ENCODE results near the gene MGRN1.

- TF ChIP-seq GATA3 (IDR thresholded peaks at IDR 0.05; ENCODE audit: low read depth, low read length) = no peak
- TF ChIP-seq GATA2 (IDR thresholded peaks at IDR 0.05; ENCODE audit: low read depth, low read length) = no peak
Measured at GRCh38 chr16:4647644-4647980, 23.0 kb downstream of the MGRN1 start.
